ENCODE measurements around the gene PI4KA. TPM values are rescaled to one million over a fixed set of nuclear protein-coding genes. Genes with fewer than 3 reads are reported as not detected.

The PI4KA gene
- total and polyA plus RNA-seq, 2 donors from 2014 or later: 37.3 to 92.8 TPM

DNA sequence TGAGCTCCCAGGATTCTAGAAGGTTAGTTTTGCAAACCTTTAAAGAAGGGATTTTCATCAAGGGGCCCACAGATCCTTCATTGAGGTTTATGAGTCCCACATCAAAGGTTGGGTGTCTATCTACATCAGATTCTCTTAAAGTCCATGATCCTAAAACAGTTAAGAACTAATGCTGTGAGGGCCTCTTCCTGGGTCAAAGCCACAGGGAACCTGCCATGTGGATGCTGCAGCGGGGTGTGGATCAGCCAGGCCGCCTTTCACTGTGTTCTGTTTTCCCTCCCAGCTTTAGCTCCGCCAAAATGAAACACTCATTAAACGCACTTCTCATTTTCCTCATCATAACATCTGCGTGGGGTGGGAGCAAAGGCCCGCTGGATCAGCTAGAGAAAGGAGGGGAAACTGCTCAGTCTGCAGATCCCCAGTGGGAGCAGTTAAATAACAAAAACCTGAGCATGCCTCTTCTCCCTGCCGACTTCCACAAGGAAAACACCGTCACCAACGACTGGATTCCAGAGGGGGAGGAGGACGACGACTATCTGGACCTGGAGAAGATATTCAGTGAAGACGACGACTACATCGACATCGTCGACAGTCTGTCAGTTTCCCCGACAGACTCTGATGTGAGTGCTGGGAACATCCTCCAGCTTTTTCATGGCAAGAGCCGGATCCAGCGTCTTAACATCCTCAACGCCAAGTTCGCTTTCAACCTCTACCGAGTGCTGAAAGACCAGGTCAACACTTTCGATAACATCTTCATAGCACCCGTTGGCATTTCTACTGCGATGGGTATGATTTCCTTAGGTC, 79.4 kb downstream of the PI4KA start:
- no peaks in the 10 kb centered on the region for H3K9me3 ChIP-seq (ENCODE audit: control insufficient read depth in 2 of 3, insufficient read depth in 1 of 3, low read length in 3 of 3)
- intact Hi-C loops (cut with DNase I): no loop called here
- TF ChIP-seq, protein P1, sequence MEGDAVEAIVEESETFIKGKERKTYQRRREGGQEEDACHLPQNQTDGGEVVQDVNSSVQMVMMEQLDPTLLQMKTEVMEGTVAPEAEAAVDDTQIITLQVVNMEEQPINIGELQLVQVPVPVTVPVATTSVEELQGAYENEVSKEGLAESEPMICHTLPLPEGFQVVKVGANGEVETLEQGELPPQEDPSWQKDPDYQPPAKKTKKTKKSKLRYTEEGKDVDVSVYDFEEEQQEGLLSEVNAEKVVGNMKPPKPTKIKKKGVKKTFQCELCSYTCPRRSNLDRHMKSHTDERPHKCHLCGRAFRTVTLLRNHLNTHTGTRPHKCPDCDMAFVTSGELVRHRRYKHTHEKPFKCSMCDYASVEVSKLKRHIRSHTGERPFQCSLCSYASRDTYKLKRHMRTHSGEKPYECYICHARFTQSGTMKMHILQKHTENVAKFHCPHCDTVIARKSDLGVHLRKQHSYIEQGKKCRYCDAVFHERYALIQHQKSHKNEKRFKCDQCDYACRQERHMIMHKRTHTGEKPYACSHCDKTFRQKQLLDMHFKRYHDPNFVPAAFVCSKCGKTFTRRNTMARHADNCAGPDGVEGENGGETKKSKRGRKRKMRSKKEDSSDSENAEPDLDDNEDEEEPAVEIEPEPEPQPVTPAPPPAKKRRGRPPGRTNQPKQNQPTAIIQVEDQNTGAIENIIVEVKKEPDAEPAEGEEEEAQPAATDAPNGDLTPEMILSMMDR (IDR thresholded peaks at IDR 0.05; ENCODE audit: borderline replicate concordance, extremely low read depth, insufficient read depth): no peak
- no peak overlapping the region for H3K4me3 ChIP-seq (ENCODE audit: low read length in 3 of 3)
- H3K27me3 ChIP-seq (ENCODE audit: control insufficient read depth, insufficient read depth, low read length): no peaks in the 10 kb centered on the region
- H3K27ac ChIP-seq (ENCODE audit: low read depth in 2 of 2, low read length in 2 of 2): no peak overlapping the region
- no peak for FAIRE-seq
- H3K9ac ChIP-seq (ENCODE audit: low read length in 3 of 3): no peak overlapping the region
- DNase-seq: no peak
- H3K4me1 ChIP-seq (ENCODE audit: control insufficient read depth in 2 of 3, insufficient read depth in 2 of 3, low read depth in 1 of 3, low read length in 3 of 3): no peaks in the 10 kb centered on the region
- peaks cover 0 to 14% (median 12%) of the 10 kb centered on the region in 3 donors for H3K36me3 ChIP-seq (ENCODE audit: control insufficient read depth in 2 of 3, insufficient read depth in 3 of 3, low read length in 3 of 3)

DNA sequence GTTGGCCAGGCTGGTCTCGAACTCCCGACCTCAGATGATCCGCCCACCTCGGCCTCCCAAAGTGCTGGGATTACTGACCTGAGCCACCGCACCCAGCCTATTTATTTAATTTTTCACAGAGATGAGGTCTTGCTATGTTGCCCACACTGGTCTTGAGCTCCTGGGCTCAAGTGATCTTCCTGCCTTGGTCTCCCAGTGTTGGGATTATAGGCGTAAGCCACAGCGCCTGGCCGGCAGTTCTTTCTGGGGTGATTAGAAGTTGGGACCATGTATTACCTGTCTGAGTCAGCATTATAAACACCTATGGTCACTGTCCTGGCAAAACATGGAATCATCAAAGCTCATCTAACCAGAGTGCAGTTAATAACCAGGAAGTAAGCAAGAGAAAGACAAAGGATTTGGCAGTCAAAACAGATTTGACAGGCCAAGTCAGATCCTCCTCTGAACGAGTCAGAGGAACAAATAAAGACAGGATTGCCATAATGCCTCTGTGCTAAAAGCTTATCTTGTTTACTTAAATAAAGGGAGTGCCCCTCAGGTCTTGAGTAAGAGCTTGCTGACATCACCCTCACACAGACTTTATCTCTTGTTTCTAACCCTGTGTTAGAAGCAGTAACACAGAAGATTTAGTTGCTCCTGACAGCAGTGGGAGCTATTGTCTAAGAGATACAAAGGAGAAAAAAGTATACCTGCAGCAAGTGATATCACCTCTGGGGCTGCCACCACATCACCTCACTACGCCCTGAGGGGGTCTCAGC, 81.0 kb downstream of the PI4KA start:
- Histone ChIP-seq H3K36me3 (ENCODE audit: control insufficient read depth in 2 of 3, insufficient read depth in 3 of 3, low read length in 3 of 3) (peaks cover 0 to 15% (median 12%) of the 10 kb centered on the region in 3 donors), H3K4me1 (ENCODE audit: control insufficient read depth in 2 of 3, insufficient read depth in 2 of 3, low read depth in 1 of 3, low read length in 3 of 3) (no peaks in the 10 kb centered on the region), H3K27me3 (ENCODE audit: control insufficient read depth, insufficient read depth, low read length) (no peaks in the 10 kb centered on the region), H3K27ac (ENCODE audit: low read depth in 2 of 2, low read length in 2 of 2) (no peak overlapping the region), H3K9ac (ENCODE audit: low read length in 3 of 3) (no peak overlapping the region), H3K9me3 (ENCODE audit: control insufficient read depth in 2 of 3, insufficient read depth in 1 of 3, low read length in 3 of 3) (no peaks in the 10 kb centered on the region), H3K4me3 (ENCODE audit: low read length in 3 of 3) (no peak overlapping the region)
- intact Hi-C loops (cut with DNase I): no loop called here
- TF ChIP-seq, protein P1 (IDR thresholded peaks at IDR 0.05; ENCODE audit: borderline replicate concordance, extremely low read depth, insufficient read depth): no peak
- no peak for DNase-seq
- no peak for FAIRE-seq

DNA sequence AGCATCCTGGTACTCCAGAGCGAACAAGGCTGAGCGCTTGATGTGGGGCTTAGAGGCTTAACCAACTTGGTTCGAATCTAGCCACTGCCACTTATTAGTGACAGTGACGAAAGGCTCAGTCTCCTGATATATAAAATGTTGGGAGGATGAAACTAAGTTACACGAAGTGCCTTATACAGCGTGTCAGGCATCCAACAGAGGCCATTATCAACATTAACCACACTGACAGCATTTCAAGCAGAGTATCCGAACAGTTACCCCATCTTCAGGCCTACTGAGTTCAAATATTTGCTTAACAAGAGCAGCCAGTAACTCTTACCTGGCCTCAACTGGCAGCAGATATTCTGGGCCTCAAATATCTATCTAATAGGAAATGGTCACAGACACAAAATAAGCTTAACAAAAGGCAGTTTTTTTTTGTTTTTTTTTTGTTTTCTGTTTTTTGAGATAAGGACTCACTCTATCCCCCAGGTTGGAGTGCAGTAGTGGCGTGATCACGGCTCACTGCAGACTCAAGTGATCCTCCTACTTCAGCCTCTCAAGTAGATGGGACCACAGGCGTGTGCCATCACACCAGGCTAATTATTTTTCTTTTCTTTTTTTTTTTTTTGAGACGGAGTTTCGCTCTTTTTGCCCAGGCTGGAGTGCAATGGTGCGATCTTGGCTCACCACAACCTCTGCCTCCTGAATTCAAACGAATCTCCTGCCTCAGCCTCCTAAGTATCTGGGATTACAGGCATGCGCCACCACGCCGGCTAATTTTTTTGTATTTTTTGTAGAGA, 81.8 kb downstream of the PI4KA start:
- H3K9me3 ChIP-seq (ENCODE audit: control insufficient read depth in 2 of 3, insufficient read depth in 1 of 3, low read length in 3 of 3): no peaks in the 10 kb centered on the region
- H3K9ac ChIP-seq (ENCODE audit: low read length in 3 of 3): no peak overlapping the region
- no peak for FAIRE-seq
- no peaks in the 10 kb centered on the region for H3K27me3 ChIP-seq (ENCODE audit: control insufficient read depth, insufficient read depth, low read length)
- no peaks in the 10 kb centered on the region for H3K4me1 ChIP-seq (ENCODE audit: control insufficient read depth in 2 of 3, insufficient read depth in 2 of 3, low read depth in 1 of 3, low read length in 3 of 3)
- H3K4me3 ChIP-seq (ENCODE audit: low read length in 3 of 3): no peak overlapping the region
- DNase-seq: no peak
- H3K36me3 ChIP-seq (ENCODE audit: control insufficient read depth in 2 of 3, insufficient read depth in 3 of 3, low read length in 3 of 3): peaks cover 0 to 13% (median 12%) of the 10 kb centered on the region in 3 donors
- no peak overlapping the region for H3K27ac ChIP-seq (ENCODE audit: low read depth in 2 of 2, low read length in 2 of 2)
- intact Hi-C loops (cut with DNase I): no loop called here
- TF ChIP-seq, protein P1 (IDR thresholded peaks at IDR 0.05; ENCODE audit: borderline replicate concordance, extremely low read depth, insufficient read depth): no peak
